MM.1S (cell line): ENCODE measurements around the gene SSBP3.

Experiments
- EZH2 ChIP-seq: fragments of 300-600 bp; sonication (generic); optimal IDR thresholded peaks from 2 replicates; pipeline ENCODE3; 2017; ENCODE audit warnings: low read depth, mild to moderate bottlenecking, antibody characterized with exemption, low read length, mixed read lengths
- TF ChIP-seq, protein P1 (sequence below): fragments of 300-600 bp; sonication (generic); IDR thresholded peaks from 2 replicates; pipeline ENCODE4 v1.5.1; 2016; ENCODE audit warnings: antibody characterized with exemption, low read length, mixed read lengths

DNA sequence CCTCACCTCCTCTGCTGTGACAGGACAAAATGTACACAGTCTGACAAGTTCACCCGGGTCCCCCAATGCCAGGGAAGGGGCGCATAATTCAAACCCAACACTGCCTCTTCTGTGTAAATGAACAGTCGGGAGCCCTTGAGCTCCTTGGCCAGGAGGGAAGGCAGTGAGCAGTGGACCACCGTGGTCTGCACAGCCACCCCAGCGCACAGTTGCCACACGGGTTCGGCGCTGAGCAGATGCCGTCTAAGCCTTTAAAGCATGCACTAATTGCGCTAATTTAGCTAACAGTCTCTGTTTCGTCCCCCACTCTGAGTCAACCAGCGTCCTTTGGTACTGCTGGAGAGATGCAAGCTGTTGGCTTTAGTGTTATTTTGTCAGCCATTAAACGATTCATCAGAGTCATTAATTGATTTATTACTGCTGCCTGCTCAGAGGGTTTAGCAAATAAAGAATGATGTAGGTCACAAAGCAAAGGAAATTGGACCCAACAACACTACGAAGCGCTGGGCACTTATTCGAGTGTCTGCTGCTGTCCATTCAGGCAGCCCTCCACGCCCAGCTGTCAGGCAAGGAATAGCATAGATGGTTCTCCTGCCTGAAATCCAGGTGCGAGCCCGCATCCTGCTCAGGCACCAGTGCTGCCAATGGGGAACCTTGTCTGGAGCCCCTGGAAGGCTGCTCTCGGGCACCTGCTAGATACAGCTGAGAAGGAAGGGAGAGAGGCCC lies 114.8 kb downstream of the SSBP3 start:
- TF ChIP-seq, protein P1, sequence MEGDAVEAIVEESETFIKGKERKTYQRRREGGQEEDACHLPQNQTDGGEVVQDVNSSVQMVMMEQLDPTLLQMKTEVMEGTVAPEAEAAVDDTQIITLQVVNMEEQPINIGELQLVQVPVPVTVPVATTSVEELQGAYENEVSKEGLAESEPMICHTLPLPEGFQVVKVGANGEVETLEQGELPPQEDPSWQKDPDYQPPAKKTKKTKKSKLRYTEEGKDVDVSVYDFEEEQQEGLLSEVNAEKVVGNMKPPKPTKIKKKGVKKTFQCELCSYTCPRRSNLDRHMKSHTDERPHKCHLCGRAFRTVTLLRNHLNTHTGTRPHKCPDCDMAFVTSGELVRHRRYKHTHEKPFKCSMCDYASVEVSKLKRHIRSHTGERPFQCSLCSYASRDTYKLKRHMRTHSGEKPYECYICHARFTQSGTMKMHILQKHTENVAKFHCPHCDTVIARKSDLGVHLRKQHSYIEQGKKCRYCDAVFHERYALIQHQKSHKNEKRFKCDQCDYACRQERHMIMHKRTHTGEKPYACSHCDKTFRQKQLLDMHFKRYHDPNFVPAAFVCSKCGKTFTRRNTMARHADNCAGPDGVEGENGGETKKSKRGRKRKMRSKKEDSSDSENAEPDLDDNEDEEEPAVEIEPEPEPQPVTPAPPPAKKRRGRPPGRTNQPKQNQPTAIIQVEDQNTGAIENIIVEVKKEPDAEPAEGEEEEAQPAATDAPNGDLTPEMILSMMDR: no peak
- no peak for TF ChIP-seq EZH2
